ENCODE results near the gene F3.

Gene F3

GRCh38 chr1:94552071-94552586 lies 10.6 kb upstream of the F3 start:
- no peak for DNase-seq

GRCh38 chr1:94551449-94551848 lies 9.9 kb upstream of the F3 start:
- no peak for DNase-seq

GRCh38 chr1:94550800-94551241 lies 9.3 kb upstream of the F3 start:
- DNase-seq: no peak

- DNase-seq: no peak
These were observed 8.8 kb upstream of the F3 start for GRCh38 chr1:94550396-94550795.

GRCh38 chr1:94549706-94550105 lies 8.1 kb upstream of the F3 start:
- DNase-seq: no peak

GRCh38 chr1:94544706-94545490 lies 3.3 kb upstream of the F3 start:
- no peak for DNase-seq

- no peak for DNase-seq
These were observed 2.5 kb upstream of the F3 start for GRCh38 chr1:94543893-94544635.

- no peak for DNase-seq
These were observed 1.4 kb upstream of the F3 start for GRCh38 chr1:94543001-94543400.

GRCh38 chr1:94542088-94542870 lies 720 bp upstream of the F3 start:
- no peak for DNase-seq

- DNase-seq: no peak
These were observed 916 bp downstream of the F3 start for GRCh38 chr1:94540440-94541245.

GRCh38 chr1:94539496-94539895 lies 2.1 kb downstream of the F3 start:
- no peak for DNase-seq

GRCh38 chr1:94538243-94538827 lies 3.2 kb downstream of the F3 start:
- no peak for DNase-seq

GRCh38 chr1:94537254-94537653 lies 4.3 kb downstream of the F3 start:
- no peak for DNase-seq

GRCh38 chr1:94535879-94536278 lies 5.7 kb downstream of the F3 start:
- DNase-seq: no peak

- DNase-seq: no peak
These were observed 6.5 kb downstream of the F3 start for GRCh38 chr1:94535095-94535494.

GRCh38 chr1:94532077-94532476 lies 9.5 kb downstream of the F3 start:
- no peak for DNase-seq

GRCh38 chr1:94531664-94532063 lies 9.9 kb downstream of the F3 start:
- DNase-seq: no peak

GRCh38 chr1:94530373-94530878 lies 11.1 kb downstream of the F3 start:
- no peak for DNase-seq

GRCh38 chr1:94529416-94529815 lies 12.1 kb downstream of the F3 start:
- DNase-seq: no peak

GRCh38 chr1:94528826-94529225 lies 12.7 kb downstream of the F3 start:
- DNase-seq: no peak

- peak; percentile 29 for DNase-seq
These were observed 13.3 kb downstream of the F3 start for GRCh38 chr1:94528299-94528698.
